HK-2 (cell line): ENCODE data around the gene PHKG1.
"Not testable (repeated sequence)": the region's sequence is repeated elsewhere in the genome, so short reads cannot be mapped to it uniquely, and the experiment has no call there.

Source experiments
- DNase-seq: peaks from one replicate; pipeline ENCODE4 v3.0.0-alpha.2; 2018; ENCODE audit not compliant: unreplicated experiment

Gene PHKG1

GRCh38 chr7:56083150-56083785, 9.5 kb downstream of the PHKG1 start:
- no peak for DNase-seq

- DNase-seq = no peak
These were observed 11.0 kb downstream of the PHKG1 start for GRCh38 chr7:56081626-56082340.

GRCh38 chr7:56080726-56081435, 11.9 kb downstream of the PHKG1 start:
- DNase-seq = not testable (repeated sequence)

- no peak for DNase-seq
These were observed 13.1 kb downstream of the PHKG1 start for GRCh38 chr7:56079450-56080185.

- DNase-seq = no peak
These were observed 14.6 kb downstream of the PHKG1 start for GRCh38 chr7:56078196-56078595.

- no peak for DNase-seq
These were observed 15.1 kb downstream of the PHKG1 start for GRCh38 chr7:56077681-56078080.

- DNase-seq = peak; percentile 88
These were observed 18.4 kb downstream of the PHKG1 start for GRCh38 chr7:56074371-56074791.

- DNase-seq = not testable (repeated sequence)
These were observed 26.4 kb downstream of the PHKG1 start for GRCh38 chr7:56066376-56066775.

GRCh38 chr7:56063882-56064625, 28.7 kb downstream of the PHKG1 start, which contains the start of gene SUMF2:
Gene SUMF2 (plus strand): TSS chr7:56064286. CDS start chr7:56064312, 26 bp downstream.
- peak; percentile 91 for DNase-seq

GRCh38 chr7:56063500-56063881, 29.3 kb downstream of the PHKG1 start:
- DNase-seq = no peak

GRCh38 chr7:56062382-56062781, 30.4 kb downstream of the PHKG1 start:
- DNase-seq = no peak

- DNase-seq = no peak
These were observed 38.8 kb downstream of the PHKG1 start for GRCh38 chr7:56053993-56054392.

- DNase-seq = no peak
These were observed 39.4 kb downstream of the PHKG1 start for GRCh38 chr7:56053379-56053778.

- DNase-seq = peak; percentile 99
These were observed 41.2 kb downstream of the PHKG1 start, which contains the start of the genes CCT6A and PSPH for GRCh38 chr7:56051339-56052191. Gene CCT6A (plus strand): TSS chr7:56051765. CDS start chr7:56051849, 84 bp downstream. Gene PSPH (minus strand): TSS chr7:56051444. CDS start chr7:56021212, 30,232 bp downstream.

- DNase-seq = no peak
These were observed 41.8 kb downstream of the PHKG1 start for GRCh38 chr7:56051053-56051338.

GRCh38 chr7:56048763-56049162, 44.0 kb downstream of the PHKG1 start:
- DNase-seq = not testable (repeated sequence)

- no peak for DNase-seq
These were observed 44.5 kb downstream of the PHKG1 start for GRCh38 chr7:56048245-56048644.

GRCh38 chr7:56047446-56048116, 45.2 kb downstream of the PHKG1 start:
- DNase-seq = not testable (repeated sequence)

- peak; percentile 34 for DNase-seq
These were observed 45.9 kb downstream of the PHKG1 start for GRCh38 chr7:56046721-56047445.
